HG02970 (cell line): Measurements from ENCODE around the gene CIPC.

Experiments
- ATAC-seq: cut with Tn5 transposase; IDR thresholded peaks from one replicate; pipeline ENCODE4 v1.9.1; 2021; ENCODE audit warnings: mild to moderate bottlenecking, moderate library complexity, moderate number of reproducible peaks; ENCODE audit not compliant: unreplicated experiment, low FRiP score

CIPC gene

DNA sequence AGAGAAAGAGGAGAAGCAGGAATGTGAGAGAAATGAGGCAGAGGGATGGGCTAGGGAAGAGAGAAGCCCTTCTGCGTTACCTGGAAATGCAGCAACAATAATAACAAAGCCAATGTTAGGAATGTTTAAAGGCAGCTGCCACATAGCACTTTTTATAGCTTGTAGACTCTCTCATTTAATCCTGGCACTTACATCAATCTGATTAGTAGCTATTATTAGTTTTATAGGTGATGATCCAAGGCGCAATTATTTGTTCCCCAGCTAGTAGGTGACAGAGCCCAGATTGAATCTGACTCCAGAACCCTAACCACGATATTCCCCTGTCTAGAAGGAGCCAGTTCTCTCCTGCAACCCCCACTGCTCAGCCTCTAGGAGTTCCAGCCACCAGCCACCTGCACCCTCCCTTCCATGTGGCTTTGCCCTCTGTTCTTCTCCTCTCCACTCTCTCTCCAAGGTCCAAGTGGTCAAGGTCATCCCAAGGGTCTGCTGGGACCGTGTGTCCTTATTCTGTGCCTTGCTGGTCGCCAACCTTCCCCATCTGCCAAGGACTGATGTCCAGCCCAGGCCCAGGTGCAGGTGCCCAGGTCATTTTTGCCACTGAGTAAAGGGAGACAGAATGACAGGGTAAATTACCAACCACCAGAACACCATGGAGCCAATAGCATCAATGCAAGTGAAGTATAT lies 29.4 kb upstream of the CIPC start:
- no peak for ATAC-seq

DNA sequence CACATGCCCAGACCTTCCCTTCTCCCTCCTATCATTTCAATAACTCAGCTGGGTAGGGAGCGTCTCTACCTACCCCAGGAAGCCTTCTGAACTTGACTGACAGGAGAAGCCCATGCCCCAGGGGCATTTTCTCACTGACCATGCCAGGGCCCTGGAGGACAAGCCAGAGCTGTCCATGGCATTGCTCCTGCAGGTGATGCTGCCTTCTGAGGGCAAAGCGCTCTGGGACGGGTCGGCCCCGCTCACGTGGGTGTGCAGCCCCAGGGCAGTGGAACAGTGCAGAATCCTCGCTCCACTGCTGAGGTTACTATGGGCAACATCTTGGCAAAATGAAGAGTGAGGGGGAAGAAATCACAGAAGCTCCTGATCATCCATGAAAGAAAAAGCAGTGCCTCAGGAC lies 28.5 kb upstream of the CIPC start:
- no peak for ATAC-seq

DNA sequence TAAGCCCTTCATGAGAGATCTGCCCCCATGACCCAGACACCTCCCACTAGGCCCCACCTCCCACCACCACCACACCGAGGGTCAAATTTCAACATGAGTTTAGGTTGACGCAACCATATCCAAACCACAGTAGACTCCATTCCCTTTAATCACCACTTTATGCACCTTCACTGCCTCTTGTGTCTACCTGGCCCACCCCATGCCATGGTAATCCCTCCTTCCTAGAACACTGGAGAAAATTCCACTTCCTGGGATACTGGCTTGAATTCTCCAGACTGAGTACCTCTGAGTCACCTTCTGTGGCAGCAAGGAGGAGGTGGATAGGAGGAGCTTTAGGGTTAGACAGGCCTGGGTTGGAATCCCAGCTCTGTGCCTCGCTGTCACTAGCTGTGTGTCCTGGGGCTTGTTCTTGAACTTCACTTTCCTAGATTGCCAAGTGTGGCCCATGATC lies 26.1 kb upstream of the CIPC start:
- ATAC-seq: no peak

DNA sequence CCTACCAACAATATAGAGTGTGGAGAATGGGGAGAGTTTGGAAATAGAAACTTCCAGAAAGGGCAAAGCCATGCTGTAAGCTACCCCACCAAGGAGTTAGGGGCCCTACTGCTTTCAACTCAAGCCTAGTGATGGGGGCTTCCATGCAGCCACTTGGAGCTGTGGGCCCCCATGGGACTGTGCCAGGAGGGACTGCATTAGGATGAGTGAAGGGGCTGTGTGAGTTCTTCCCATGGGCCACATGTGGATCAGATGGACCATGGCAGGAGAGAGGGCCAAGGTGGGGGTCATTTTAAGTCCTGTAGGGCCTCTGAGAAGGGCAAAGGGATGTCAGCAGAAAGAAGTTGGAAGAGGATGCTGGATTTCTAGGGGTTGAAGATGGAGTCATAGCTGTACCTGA lies 23.1 kb upstream of the CIPC start:
- no peak for ATAC-seq

DNA sequence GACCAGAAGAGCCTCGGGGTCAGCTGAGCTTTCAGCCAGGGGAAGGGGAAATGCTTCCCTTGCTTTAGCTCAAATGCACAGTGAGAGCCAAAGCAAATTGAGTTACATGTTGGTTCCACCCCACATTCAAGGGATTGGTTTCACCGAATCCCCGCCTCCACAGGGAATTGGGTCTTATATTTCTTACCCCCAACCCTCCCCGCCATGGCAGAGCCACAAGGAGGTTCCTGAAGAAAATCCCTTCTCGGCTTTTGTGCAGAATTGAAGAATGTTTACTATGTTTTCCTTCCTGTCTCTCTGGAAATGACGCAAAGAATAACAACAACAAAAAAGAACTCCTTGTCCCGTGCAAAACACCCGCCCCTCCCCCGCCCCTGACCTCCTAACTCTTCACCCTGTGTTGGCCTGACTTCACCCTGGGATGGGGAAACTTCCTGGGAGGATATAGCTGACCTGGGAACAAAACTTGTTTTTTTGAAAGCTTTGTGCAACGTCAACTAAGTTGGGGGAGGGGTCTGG lies 21.9 kb upstream of the CIPC start:
- ATAC-seq: no peak

DNA sequence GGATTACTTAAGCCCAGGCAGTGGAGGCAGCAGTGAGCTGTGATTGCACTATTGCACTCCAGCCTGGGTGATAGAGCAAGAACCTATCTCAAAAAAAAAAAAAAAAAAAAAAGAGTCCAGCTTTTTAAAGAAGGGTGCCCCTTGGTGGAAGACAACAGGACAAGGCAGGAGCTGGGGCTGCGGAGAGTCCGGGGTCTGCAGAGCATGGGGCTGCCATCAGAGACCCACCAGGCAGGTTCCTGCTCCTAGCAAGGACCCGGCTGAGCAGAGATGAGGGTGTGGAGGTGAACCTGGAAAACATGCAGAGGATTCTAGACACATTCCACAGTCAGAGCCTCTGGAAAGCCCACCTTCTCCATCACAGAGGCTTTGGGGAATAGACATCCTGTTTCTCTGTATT lies 21.0 kb upstream of the CIPC start:
- no peak for ATAC-seq

DNA sequence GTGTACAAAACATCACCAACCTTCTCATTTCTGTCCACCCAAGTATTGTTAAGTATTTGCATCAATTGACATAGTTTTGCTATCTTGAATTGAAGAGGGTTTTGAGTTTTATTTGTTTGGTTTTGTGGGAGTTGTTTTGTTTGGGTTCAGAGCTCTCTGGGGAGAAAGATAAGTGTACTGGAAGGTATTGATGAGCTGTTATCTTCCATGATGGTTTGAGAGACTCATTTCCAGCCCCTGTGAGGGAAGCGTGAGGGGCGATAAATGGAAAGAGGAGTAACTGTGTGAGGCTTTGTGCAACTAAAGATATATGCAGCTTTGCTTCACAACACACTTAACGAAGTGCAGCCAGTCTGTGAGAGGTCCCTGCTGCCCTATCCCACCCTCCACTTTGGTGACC lies 15.7 kb upstream of the CIPC start:
- ATAC-seq: no peak

DNA sequence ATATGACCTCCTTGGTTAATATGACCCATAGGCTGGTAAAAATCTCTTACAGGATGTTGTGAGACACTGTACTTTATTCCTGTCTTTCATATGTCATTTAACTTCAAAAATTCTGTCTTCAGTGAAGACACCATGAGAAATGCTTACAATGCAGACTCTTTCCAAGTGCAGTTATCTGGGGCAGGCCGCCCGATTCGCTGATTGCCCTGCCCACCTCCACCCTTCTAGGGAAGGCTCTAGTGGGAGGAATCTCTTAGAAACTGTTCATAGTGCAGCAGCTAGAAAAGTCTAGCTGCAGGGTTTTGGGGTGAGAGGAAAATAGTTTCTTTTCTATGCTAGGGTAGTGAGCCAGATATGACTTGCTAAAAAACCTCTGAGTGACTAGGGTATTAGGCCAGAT lies 15.0 kb upstream of the CIPC start:
- no peak for ATAC-seq

DNA sequence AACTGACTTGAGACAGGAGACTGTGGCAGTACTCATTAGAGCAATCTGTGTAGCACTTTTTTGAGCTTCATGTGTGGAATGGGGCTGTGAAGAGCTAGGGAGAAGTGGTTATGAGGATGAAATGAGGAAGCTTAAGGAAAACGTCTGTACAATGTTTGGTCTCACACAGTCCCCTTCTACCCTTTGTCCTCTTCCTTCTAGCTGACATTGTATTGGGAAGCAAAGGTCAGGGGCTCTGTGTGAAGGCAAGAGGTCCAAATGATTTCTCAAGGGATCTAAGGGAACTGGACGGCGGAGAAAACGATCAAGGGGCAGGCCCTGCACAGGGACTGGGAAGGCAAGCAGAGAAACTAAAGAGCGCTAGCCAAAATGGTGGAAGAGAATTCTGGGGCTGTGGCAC lies 13.1 kb upstream of the CIPC start:
- no peak for ATAC-seq

DNA sequence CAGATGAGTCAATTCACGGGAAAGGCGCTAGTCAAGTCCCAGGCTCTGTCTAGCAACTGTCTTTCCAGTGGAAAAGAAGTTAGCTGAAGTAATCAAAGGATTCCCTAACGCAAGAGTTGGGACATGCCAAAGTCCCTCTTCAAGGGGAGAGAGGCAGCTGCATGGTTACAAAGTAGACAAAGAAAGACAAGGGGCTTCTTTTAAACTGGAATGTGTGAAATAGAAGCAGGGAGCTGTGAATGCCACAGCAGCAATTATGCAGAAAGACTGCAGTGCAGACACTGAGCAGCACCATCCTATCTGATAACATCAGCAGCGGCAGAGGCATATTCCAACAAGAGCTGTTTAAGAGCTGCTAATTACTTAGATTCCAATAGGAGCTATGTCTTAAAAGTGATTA lies 12.5 kb upstream of the CIPC start:
- ATAC-seq: no peak

DNA sequence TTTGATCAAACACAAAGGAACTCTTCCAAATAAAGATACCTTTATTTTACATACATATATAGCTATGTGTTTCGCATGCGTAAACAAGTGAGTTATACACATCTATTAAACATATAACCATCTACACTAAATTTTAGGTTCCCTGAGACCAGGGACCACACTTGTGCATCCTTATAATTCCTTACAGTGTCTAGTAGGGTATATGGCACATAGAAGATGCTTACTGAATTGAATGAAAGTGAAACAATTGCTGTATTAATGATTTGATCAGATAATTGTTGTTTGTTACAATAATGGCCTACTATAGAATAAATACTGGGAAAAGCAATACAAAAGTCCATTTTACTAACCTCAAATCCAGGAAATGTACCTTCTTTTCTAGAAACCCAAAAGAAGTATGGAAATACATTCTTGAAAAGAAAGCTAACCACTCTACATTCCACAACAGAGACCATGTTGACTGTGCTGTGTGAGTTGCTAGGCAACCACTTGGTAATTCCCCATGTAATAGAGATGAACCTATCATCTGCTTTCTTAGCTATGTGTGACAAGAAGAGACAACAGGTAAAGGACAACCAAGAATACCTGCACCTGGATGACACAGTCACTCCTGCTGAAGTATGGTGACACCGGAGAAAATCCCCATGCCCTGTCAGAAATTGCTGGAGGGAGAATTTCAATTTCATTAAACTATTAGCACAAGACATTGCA lies 11.9 kb upstream of the CIPC start:
- ATAC-seq: no peak

DNA sequence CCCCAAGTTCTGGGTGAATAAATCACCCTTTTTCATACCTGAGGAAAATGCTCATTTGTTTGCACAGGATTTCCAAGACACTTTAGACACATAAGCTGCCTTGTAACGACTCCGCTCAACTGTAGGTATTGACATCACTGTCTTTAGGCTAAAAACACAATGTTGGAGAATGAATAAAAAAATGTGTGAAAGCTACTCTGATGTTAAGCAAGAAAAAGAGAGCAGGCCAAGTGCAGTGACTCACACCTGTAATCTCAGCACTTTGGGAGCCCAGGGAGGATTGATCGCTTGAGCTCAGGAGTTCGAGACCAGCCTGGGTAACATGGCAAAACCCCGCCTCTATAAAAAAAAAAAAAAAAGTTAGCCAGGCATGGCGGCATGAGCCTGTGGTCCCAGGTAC lies 11.1 kb upstream of the CIPC start:
- ATAC-seq: no peak

DNA sequence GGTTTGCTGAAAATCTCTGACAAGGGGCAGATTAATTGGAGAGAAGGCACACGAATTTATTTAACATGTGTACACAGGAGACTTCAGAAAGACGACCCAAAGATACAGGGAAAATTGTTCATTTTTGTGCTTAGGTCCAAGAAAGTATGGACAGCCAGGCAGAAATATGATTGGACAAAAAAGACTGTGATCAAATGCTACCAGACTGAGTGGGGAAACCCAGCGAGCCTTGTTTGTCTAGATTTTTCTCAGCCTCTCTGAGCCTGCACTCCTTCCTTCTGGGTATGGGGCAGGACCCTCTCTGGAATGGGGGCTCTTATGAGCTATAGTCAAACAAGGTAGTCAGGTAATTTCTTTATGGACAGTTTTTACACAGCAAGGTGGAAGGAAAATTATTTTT lies 10.4 kb upstream of the CIPC start:
- no peak for ATAC-seq

DNA sequence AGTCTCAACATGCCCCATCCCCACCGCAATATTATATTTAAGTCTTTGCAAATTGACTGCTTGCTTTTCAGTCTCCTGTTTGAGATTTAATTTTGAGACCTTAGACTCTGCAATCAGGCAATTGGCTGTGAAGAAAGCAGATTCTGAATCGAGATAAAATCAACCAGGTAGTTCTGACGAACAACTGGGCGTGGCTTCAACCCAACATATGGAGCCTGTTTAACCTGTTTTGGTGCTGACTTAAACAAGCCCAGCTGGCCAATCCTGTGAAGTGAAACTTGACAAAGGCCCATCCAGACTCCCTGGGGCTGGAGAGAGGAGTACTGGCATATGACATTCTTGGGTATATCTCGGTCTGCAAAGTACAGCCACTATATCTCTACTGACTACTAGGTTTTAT lies 9.8 kb upstream of the CIPC start:
- no peak for ATAC-seq

DNA sequence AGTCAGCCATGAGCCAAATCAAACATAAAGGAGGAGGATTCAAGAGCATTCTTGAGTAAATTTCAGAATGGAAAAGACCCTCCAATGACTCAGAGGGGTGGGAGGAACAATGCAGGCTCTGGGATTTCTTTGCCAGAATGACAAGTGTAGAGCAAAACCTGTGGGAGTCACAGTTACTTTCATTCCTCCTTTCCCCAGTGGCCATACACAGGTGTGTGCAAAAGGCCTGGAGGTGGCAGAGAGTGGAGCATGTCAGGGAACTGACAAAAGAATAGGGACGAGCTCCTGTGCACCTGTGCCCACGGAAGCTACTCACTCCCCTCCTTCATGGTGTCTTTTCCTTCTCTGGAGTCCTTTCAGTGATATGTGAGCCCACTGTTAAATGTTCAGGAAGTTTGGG lies 9.4 kb upstream of the CIPC start:
- ATAC-seq: no peak

DNA sequence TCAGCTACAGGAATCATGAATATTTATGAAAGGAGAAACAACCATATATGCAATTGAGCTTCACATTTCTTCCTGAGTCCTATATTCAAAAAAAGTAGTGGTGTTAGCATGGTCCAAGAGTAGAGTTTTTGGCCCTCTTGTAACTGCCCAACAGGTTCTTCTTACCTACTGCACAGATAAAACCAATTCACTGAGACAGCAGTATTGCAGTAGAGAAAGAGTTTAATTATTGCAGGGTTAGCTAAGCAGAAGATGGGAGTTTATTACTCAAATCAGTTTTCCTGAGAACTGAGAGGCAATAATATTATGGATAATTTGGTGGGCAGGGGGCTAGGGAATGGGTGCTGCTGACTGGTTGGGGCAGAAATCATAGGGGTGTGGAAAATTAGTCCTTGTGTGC lies 6.5 kb upstream of the CIPC start:
- no peak for ATAC-seq

DNA sequence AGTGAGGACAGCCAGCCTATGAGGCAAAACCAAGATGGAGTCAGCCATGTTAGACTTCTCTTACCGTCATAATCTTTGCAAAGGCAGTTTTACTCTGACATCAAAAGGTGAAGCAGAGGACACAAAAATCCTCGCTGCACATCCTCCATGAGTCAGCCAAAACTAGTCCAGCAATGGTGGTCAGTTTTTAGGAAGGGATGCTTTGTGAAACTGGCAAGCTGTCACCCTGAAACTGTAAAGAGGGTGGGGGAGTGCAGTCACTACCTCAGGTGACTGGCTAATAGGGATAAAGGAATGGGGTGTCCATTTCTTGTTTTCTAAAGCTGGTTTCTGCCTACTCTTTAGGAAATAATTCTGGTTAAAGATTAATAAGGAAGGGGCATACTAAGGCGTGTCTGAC lies 5.4 kb upstream of the CIPC start:
- no peak for ATAC-seq

DNA sequence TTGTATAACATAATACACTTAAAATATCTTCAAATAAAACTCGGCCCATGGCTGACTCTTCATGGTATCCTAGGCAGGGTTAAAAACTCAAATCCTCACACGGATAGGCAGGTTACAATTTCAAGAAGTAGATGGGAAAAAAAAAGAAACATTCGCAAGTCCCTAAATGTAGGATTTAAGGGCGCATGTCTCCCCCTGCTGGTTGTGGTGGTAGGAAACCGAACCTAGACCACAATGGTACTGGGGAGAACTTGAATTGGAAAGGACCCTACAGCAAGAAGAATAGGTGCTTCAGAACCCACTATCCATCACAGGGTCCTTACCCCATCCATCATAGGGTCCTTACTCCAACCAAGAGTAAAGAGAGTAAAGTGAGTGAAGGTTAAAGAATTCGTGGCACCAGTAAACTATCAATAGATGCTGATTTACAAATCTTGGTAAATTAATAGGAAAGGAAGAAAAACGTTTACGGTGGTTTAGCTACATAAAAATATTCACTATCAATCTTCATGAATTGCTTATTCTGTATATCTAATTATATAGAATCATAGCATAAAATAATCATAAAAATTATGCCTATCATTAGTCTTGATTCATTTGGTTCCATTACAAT lies 3.3 kb upstream of the CIPC start:
- ATAC-seq: no peak

DNA sequence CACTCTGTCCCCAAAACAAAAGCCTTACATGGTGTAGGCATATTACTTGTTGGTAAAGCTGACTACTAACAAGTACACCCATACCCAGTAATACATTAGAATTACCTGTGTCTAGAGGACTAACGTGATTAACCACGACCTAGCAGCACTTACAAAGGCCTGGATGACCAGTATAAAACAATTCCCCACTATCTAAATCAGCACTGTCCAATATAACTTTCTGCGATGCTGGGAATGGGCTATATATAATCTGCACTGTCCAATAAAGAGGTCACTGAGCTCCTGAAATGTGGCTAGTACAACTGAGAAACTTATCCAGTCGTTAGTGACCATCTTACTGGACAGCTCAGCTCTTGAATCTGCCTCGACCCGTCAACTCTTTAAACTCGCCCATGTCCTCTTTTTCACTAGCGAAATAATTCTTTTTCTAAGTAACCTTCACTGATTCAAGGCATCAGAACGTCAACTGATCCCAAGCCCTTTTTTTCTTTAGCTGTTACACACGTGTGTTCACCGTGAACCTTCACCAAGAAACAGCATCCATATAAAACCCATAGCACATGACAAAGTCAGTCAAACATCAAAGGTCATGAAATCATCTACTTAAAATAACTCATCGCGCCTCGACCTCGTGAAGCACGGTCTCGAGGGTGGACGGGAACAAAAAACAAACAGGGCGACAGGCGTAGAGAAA lies 905 bp upstream of the CIPC start:
- no peak for ATAC-seq

DNA sequence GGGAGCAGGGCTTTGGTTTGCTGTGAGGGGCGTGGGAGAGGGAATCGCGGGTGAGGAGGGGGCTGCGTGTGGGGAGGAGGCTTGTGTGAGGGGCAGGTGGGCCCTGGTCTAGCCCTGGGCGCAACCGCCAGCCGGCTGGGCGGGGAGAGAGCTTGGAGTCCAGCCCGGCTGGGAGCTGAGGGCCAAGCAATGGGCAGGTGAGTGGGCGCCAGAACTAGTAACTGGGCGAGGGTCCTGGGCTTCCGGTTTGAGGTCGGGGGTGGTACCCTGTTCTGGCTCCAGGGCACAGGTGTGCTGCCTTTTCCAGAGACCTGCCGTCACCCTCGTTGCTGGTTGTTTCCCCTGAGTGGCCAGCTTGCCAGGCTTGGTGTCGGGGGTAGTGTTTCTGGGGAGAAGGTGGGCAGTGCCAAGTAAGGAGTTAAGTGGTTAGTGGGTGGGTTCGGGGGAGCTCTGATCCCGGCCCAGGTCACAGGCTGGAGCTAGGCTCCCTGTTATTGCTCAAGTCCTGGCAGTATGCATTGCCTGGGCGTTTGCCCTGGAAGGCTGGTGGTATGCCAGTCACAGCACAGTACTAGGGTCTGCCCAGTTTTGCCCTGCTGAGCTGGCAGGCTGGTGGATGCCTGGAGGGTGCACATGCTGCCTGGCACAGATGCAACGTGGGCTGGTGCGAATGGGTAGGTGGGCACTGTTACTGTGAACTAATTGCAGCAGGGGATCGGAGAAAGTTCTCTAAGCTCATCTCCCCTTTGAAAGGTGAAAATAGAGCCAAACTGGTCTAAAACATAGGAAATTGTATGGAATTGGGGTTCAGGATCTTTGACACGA lies 683 bp downstream of the CIPC start:
- ATAC-seq: no peak
